HG02885 (cell line): ENCODE data around the gene GLMN.
"Not testable (repeated sequence)": the region's sequence is repeated elsewhere in the genome, so short reads cannot be mapped to it uniquely, and the experiment has no call there.

Experiments used
- ATAC-seq: cut with Tn5 transposase; IDR thresholded peaks from one replicate; pipeline ENCODE4 v1.9.1; 2021; ENCODE audit warnings: mild to moderate bottlenecking; ENCODE audit not compliant: unreplicated experiment, poor library complexity

GLMN gene

GRCh38 chr1:92301021-92301420, 2.2 kb upstream of the GLMN start:
- no peak for ATAC-seq

DNA sequence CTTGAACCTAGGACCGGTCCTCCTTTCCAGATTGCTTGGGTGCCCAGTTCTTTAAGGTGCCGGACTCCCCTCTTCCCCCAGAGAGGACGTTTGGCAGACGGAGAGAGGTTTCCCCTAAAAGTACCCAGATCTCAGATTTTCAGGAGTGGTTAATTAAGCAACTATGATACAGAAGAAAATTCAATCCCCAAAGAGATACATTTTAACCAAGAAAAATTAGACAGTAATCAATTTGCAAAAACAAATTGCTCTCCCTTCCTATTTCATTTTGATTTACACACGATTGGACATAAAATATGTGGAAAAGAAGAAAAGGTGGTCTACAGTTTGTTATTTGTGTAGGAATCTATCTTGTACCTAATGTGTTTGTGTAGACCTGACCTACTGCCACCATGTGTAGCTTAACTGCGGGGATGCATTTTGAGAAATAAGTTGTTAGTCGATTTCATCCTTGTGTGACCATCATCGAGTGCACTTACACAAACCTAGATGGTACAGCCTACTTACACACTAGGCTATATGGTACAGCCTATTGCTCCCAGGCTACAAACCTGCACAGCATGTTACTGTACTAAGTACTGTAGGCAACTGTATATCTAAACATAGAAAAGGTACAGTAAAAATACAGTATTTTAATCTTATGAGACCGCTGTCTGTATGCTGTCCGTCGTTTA, 827 bp upstream of the GLMN start:
- ATAC-seq = no peak

DNA sequence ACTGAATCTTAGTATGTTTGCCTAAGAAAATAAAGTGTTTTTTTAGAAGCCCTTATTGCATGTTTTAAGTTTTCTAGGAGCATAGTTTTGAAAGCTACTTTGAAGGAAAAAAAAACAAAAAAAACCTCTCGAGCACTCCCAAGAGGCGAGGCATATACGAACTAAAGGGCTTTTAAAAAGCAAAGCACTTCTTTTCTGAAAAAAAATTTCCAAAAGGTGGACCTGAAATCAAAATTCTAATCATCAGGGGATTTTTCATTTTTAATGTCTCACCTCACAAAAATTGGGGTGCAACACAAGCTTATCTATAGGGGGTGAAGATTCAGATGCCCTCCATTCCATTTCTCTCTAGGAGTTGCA, 594 bp downstream of the GLMN start:
- peak; percentile 0 for ATAC-seq

DNA sequence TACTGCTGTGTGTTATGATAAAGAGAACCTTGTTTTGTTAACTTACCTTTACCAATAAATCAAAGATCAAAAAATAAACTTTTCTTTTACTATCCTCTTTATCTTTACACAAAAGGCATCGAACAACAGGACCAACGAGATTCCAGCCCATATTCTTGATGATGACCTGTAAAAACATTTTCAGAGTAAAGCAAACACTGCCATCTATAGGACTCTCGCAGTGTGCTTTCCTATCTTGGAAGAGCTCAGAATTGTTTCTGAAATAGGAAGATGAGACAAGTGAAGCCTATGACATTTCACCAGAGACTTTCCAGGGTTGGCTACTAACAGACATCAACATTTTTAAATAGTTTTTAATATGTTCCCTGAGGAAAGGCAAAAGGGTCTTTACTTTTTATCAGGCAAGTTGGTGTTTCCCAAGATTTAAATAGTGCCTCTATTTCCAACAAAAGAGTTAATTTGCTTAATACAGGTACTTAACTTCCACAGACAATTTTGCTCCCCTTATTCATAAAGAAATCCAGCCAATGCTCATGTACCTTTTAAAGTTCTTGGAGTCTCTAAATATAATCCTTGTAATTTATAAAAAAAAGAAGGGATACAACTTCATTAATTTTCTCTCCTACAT, 7.3 kb downstream of the GLMN start:
- peak; percentile 53 for ATAC-seq

DNA sequence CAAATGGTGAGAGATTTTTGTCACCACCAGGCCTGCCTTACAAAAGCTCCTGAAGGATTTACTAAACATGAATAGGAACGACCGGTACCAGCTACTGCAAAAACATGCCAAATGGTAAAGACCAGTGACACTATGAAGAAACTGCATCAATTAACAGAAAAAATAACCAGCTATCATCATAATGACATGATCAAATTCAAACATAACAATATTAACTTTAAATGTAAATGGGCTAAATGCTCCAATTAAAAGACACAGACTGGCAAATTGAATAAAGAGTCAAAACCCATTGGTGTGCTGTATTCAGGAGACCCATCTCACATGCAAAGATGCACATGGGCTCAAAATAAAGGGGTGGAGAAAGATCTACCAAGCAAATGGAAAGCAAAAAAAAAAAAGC, 17.4 kb downstream of the GLMN start:
- not testable (repeated sequence) for ATAC-seq

DNA sequence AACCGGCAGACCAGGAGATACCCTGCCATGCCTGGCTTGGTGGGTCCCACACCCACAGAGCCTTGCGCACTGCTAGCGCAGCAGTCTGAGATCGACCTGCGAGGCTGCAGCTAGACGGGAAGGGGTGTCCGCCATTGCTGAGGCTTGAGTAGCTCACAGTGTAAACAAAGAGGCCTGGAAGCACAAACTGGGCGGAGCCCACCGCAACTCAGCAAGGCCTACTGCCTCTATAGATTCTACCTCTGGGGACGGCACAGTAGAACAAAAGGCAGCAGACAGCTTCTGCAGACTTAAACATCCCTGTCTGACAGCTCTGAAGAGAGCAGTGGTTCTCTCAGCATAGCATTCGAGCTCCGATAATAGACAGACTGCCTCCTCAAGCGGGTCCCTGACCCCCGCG, 19.0 kb downstream of the GLMN start:
- not testable (repeated sequence) for ATAC-seq

GRCh38 chr1:92277105-92277723, 21.6 kb downstream of the GLMN start:
- ATAC-seq = no peak

- ATAC-seq = no peak
Observed at GRCh38 chr1:92276082-92276481, 22.7 kb downstream of the GLMN start.

GRCh38 chr1:92274939-92275338, 23.8 kb downstream of the GLMN start:
- ATAC-seq = no peak

- no peak for ATAC-seq
Observed at GRCh38 chr1:92273039-92273438, 25.7 kb downstream of the GLMN start.

- no peak for ATAC-seq
Observed at GRCh38 chr1:92262516-92262915, 36.3 kb downstream of the GLMN start.

GRCh38 chr1:92259350-92259749, 39.4 kb downstream of the GLMN start:
- ATAC-seq = no peak

GRCh38 chr1:92254714-92255113, 44.1 kb downstream of the GLMN start:
- ATAC-seq = not testable (repeated sequence)

DNA sequence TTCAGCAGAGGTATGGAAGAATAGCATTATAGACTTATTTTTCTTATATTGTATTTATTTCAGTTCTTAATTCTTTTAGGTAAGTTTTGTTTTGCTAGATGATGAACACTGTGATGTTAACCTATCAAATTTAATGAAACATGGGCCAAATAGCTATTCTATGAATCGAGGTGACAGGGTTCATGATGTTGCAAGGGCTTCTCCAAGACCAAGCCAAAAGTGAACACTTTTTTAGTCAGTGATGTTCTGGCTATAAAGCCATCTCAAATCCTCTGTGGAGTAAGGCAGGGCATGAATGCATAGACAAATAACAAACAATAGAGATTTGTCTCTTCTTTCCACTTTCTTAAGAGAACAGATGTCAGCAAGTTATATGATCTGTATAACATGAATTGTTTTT, 54.4 kb downstream of the GLMN start:
- ATAC-seq = no peak

DNA sequence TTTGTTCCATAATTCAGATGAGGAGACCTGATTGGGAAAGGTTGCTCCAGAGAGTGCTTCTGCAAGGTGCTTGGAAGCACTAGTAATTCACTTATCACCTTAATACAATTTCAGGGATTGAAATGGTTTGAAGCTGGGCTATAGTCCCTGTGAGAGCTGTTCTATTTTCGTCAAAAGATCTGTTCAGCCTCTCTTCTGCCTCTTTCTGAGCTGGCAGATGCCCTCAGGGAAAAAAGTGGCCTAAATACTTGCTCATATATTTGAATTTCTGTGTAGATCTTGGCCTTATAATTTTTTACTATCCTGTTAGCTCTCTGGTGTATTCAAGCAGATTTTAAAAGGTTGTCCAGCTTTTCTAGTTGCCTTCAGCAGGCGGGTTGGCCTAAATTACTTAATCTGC, 58.8 kb downstream of the GLMN start:
- no peak for ATAC-seq

GRCh38 chr1:92230736-92231135, 68.1 kb downstream of the GLMN start:
- ATAC-seq = no peak

DNA sequence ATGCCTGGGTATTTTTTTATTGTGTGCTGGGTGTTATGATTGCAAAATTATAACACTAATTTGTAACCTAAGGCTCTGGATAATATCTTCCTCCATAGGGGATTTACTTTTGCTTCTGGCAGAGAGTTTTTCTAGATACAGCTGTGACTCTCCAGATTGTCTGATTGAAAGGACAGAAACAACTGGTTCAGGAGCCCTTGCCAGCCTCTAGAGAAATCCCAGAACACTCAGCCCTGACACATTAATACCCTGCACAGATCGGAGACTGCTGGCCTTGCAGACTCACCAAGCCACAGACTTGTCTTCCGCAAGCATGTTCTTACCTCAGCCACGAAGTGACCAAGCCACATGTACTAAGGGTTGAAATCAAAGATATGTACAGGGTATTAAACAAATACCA, 70.4 kb downstream of the GLMN start:
- ATAC-seq = no peak

DNA sequence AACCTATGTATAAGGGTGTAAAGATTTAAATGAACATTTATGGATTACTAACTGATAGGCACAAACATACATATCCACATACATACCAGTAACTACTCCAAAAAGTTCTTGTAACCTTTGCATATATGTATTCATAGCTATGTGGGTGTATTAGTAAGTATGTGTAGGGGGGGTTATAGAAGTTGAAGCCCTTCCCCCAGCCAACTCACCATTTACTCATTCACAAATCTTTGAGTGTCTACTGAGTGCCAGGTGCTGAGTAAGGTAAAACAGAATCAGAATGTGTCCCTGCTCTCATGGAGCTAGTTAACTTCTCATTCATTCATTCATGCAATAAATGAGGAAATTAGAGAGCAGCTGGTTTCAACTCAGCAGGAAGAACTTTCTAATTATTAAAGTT, 79.8 kb downstream of the GLMN start:
- ATAC-seq = no peak

DNA sequence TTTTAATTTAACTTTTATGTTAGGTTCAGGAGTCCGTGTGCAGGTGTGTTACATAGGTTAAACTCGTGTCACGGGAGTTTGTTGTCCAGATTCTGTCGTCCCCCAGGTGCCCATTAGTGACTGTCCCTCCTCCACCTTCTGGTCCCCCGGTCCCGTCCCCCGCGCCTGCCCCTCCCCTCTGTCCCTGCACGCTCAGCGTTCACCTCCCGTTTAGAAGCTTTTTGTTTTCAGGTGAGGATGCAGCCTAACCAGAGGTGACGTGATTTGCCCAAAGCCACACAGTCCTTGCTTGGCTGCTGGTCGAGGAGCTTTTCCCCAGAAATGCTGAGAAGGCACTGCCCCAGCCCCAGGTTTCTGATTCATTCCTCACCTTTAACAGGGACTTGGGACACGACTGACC, 80.2 kb downstream of the GLMN start:
- ATAC-seq = no peak

DNA sequence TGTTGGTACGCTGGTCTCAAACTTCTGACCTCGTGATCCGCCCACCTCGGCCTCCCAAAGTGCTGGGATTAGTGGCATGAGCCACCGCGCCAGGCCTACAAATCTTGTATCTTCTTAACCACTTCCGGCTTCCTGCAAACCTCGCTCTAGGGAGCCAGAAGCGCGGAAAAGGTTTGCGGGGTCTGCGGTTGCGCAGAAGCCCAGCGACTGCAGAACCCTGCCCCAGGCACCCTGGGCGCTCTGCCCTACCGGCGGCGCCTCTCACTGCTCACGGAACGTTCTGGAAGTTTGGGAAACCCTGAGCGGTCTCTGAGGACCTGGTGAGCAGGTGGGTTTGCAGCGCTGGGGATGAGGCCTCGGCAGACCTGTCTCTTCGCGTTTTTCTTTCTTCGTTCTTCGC, 81.1 kb downstream of the GLMN start, which contains the start of gene C1orf146:
C1orf146 (plus strand) TSS at position 195 of the 400 bp plus-strand sequence. CDS start 13,506 bp downstream, outside the sequence.
- ATAC-seq = no peak

DNA sequence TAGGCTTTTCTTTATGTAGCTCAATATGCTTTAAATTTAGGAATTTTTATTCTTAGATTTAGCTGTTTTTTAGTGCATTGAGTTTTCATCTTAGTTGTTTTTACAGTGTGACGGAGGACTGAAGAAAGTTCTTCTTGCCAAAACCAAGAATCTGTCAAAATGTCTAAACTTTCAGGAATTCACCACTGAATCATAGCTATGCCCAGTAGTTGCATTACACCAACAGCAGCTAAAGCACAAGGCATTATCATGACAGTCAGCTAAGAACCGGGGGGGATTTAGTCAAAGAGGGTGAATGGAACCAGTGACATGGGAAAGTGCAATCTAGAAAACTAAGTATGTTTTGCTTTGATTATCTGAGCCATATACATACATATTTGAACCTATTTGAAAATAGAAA, 87.6 kb downstream of the GLMN start:
- ATAC-seq = no peak

GRCh38 chr1:92210701-92211100, 88.1 kb downstream of the GLMN start:
- no peak for ATAC-seq
